Tibial nerve (tissue), 3 donors: Measurements from ENCODE around the gene MRPS27.

ENCODE experiments used
- CTCF ChIP-seq, 5 experiments: fragments of 200-600 bp in 3 of 5; fragments of 450-650 bp in 2 of 5; sonication (generic) in 3 of 5; IDR thresholded peaks; one replicate each; pipeline ENCODE4 v1.5.1; 2016 to 2019; ENCODE audit warnings: antibody characterized with exemption in 5 of 5, mild to moderate bottlenecking in 3 of 5, moderate library complexity in 2 of 5
- POLR2A ChIP-seq, 2 donors: fragments of 450-650 bp; IDR thresholded peaks; one replicate each; pipeline ENCODE4 v1.6.1; 2017; ENCODE audit warnings: antibody characterized with exemption in 2 of 2, mild to moderate bottlenecking in 2 of 2, moderate library complexity in 2 of 2

GRCh38 chr5:72205431-72206009, 114.5 kb downstream of the MRPS27 start:
- TF ChIP-seq POLR2A (IDR thresholded peaks at IDR 0.05) (no peak), CTCF (IDR thresholded peaks at IDR 0.05) (no peak)
